M059J (cell line): ENCODE data around the gene NDST3. TPM values are rescaled to one million over a fixed set of nuclear protein-coding genes. Genes with fewer than 3 reads are reported as not detected.

ENCODE experiments used
- DNase-seq: peaks from one replicate; pipeline ENCODE4 v3.0.0-alpha.2; 2012; ENCODE audit warnings: low read depth
- total RNA-seq: library from RNA; depleted of rRNA; stranded (reverse); fragments of >200 nt; shearing (Covaris generic); gene quantifications from 2 replicates; pipeline ENCODE4 v1.2.3, GENCODE V29; 2014; rRNA removed

The NDST3 gene
- total RNA-seq, result 0.07 TPM in 1 of 2 replicates, not detected in the other

DNA sequence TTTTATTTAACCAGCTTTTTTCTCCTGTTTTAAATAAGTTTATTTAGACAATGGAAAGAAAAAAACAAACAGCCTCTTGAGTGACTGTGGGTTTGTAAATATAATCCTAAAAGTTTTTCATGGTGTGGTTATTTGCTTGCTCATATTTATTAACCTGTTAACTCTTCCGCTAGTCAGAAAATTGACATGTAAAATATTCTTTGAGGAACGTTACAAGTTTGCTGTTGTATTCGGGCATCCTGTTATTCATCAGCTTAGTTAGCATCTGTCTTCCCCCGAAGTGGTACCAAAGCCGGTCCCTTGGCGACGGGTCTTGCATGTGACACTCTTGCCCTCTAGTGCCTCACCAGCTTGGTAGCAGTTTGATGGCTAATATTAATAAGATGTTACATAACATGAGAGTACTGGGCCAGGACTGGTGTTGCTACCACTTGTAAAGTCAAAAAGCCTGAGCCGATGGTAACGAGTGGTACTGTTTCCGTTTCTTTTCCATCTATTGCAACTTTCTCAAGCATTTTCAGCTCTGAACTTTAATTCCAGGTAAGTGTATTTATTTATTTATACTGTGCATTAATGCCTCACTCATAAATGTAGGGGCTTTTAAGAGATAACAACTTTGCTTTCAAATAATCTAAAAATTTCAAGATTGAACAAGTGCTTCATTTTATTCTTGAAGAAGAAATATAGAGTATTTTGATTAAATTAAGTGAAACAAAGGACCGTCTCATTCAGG is at the start of gene NDST3:
TSS of gene NDST3 (plus strand) at position 434 of the 733 bp plus-strand sequence. CDS start 19,425 bp downstream, outside the sequence.
- DNase-seq, result peak; percentile 63

DNA sequence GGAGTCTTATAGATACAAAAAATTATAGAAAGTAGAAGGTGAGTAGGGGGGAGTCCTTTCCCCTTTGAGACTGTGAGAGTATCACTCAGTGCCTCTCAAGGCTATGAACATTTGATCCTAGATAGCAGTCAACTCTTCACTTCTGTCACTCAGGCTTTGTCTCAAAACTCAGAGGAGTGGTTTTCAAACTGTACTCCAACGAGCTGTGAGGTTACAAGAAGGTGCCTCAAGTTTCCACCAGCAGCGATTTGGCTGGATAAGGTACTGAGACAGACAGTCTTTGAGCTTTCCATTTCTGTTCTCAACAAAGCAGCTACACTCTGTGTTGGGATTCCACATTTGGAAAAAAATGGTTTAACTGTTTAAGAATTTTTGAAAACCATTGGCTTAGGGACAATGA is 48.0 kb upstream of the NDST3 start:
- DNase-seq, result no peak

DNA sequence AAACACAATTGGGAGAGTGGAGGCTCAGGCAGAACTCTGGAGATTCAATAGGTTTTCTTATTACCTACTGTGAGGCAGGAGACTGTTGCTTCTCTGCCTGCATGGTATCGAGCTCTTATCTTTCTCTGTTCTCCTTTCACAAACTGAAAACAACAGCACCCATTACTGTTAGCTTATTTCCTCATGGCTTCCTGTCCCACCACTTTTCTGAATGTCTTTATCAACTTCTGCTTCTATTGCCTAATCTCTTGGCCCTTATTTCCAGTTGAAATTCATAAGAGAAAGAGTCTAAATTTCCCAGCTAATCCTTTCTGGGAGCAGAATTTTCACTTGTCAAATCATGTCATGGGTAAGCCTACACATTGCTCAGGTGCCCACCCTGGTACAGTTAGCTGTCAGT is 46.8 kb upstream of the NDST3 start:
- DNase-seq, result no peak

DNA sequence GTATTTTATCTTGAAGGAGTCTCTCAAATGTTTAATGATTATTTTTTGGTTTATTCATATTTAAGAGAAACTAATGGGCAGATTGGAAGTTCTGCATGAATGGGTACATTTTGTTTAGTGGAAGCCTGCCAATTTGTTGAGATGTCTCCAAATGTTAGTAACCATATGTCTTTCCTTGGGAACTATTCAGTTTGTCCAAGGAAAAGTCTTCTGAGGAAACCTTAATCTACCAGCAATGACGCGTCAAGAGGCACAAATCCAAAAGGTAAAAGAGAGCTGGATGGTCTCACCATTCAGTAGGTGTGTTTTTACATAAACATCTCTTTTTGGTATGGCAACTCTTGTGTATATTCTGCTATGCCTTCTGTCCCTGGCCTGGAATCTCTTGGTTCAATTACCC is 37.4 kb upstream of the NDST3 start:
- DNase-seq, result no peak

DNA sequence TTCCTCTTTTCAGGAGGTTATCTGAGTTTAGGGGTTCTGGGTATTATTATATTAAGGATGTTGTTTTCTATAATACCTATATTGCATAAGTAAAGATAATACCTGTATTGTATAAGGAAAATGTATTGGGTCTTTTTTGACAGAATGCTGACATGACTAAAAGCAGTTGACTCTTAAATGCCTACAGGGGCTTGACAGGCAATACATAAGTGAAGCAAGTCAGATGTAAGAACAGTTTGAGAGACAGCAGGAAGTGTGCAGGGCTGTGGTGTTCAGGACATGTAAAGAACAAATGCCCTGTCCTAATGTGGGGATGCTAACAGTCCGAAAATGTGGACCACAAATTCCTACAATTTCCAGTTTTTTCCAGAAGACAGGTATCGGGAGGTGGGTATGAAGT is 30.2 kb upstream of the NDST3 start:
- DNase-seq, result no peak

DNA sequence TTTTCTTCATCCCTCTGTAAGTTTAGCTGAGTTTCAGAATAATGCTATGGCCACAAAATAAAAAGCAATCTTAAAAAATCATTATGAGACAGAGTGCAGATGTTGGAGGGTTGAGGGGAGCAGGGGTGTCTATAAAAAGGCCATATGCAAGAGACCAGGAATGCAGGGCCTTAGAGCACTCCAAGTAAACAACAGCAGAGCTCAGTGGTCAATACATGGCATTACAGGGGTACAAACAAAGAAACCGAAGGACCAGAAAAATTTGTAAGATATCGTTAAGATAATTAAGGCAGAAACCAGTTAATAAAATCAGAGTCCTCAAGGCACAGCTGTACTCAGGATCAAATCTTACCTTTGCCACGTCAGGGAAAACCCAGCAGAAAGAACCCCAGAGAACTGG is 28.4 kb upstream of the NDST3 start:
- DNase-seq, result no peak

DNA sequence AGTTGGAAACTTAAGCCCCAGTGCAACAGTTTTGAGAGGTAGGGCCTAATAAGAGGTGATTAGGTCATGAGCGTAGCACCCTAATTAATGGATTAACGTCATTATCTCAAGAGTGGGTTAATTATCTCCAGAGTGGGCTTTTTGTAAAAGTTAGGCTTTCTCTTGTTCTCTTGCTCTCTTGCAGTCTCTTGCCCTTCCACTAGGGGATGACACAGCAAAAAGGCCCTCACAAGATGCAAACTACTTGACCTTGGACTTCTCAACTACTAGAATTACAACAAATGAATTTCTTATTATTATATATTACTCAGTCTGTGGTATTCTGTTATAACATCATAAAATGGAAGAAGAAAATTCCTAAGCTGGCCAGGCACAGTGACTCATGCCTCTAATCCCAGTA is 22.1 kb upstream of the NDST3 start:
- peak; percentile 31 for DNase-seq

DNA sequence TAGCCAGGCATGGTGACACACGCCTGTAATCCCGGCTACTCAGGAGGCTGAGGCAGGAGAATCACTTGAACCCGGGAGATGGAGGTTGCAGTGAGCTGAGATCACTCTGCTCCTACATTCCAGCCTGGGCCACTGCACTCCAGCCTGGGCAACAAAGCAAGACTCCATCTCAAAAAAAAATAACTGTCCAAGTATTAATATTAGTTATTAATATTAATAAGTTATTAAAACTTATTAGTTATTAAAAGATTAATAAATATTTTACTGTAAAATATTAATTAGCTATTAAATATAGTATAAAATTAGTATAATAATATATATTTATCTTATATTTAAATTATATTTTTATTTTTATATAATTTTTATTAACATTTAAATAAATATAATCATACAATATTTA is 19.5 kb upstream of the NDST3 start:
- DNase-seq, result no peak

DNA sequence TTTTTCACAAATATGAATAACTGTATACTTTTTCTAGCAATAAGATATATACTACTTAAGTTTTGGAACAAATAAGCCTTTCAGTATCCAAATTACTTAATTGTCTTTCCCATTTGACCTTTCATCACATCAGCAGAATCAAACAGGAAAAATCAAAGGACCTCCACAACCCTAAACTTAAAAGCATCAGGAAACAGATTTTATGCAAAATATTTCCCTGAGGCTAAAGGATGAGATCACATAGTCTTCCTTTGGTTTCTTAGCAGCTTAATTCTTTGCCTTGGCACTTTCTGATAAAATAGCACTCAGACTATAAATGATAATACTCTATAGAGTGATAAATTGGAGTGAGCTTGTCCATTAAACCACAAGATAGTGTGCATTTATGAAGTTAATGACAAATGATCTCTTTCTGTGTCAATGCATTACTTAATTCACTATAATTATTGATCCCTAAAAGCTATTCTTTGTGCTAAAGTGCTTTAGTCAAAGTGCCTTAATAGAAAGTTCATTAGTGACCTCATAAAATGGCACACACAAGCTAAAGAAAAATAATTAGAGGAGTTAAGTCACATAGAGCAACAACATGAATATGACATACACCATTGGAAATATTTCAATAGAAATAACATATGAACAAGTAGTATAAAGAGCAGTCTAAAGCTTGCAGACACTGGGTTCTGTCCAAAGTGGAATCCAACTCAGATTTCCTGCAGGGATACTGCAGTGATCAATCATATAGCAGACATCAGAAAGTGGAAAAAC is 15.7 kb upstream of the NDST3 start:
- DNase-seq, result no peak

DNA sequence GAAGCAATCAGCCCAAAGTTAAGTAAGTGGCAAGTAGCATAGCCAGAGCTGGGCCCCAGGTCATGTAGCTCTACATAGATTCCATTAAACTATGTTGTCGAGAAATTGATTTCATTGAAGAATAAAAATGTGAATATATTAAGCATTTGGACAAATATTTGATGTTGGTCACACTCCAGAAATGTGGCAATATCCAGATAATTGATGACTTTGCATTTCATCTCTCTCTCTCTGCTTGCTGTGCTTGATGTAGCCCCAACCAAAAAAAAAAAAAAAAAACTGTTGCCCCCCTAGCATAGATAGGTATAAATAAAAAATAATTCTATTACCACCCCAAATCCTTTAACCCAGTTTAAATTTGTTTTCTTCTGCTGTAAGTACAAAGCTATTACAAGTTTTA is 7.5 kb upstream of the NDST3 start:
- no peak for DNase-seq

DNA sequence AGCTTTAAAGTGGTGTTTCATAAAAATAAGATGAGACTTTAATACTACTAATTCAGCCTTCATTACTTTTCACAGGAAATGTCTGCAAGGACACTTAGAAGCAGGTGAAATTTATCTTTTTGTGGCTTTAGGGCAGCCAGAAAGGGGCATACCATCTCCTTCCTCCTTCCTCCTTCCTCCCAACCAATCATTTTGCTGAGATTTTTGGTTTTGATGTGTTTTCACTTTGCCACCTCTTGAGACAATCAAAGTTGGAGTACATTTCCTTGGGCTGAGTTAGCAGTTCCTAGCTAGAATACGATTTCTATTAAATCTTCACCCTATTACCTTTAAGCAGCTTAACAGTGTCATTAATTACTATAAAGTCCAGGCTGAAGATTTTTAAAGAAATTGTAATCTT is 5.1 kb upstream of the NDST3 start:
- DNase-seq, result no peak

DNA sequence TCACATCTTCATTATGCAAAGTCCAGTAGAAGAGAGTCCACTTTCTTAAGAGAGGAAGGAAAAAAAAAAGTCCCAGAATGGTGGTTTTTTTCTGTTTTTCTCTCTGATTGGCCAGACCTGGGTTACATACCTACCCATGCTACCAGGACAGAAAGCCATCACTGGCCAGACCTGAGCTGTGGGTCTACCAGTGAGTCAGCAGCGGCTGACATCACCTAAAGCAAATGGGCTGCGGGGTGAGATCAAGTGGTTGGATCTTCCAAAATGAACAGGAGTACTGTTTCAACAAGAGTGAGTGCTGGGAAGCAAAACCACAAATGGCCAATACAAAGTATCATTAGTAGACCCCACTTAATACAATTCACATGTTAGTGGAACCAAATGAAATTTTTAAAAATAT is 1.6 kb upstream of the NDST3 start:
- peak; percentile 43 for DNase-seq

DNA sequence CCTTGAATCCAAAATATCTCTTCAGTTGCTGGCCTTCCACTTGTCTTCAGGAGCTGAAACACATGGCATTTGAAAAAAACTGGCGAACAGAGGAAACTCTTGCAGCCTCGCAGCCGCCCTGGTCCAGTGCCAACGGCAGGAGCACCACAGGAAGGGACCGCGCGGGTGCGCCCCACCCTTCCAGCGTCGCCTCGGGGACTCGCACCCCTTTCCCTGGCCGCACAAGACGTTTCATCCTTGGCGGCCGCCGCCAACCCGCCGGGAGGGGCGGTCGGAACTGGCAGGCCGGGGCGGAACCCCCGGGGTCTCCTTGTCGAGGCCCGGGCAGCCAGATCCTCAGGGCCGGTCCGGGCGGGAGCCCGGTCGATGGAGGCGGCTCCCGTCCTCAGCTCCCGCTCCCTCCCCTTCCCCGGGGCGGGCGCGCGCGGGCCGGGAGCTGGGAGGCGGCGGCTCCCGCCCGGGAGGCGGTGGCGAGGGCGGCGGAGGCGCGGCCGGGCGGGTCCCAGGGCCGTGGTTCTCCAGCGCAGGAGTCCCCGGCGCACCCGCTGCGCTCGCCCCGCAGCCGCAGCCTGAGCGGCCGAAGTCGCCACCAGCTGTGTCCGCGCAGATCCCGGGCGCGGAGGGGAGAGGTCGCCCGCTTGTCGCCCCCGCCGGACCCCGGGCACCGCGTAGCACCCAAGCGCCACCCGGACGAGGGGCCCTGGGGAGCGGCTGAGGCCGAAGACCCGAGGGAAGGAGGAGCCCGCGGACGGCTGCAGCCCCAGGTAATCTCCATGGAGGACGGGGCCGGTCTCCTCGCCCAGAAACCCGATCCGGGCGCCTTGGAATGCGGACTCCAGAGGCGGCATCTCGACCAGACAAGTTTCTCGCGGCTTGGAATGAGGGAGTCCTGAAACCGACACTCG is 886 bp upstream of the NDST3 start:
- DNase-seq, result peak; percentile 37

DNA sequence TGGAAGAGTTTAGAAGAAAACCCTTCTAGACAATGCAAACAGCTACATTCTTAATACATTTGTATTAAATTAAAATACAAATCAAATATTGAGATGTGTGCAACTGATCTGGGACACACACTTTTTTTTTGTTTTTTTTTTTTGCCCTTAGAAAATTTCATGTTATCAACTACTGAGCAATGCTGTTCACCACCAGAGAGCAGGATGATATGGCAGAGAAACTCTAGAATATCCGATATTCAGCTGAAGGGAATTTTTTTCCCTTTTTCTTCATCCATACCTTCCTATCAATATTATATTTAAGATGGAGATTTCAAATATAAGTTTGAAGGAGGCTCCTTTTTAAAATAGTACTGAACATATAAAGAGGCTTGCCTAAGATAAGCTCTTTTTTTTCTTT is 1.0 kb downstream of the NDST3 start:
- no peak for DNase-seq

DNA sequence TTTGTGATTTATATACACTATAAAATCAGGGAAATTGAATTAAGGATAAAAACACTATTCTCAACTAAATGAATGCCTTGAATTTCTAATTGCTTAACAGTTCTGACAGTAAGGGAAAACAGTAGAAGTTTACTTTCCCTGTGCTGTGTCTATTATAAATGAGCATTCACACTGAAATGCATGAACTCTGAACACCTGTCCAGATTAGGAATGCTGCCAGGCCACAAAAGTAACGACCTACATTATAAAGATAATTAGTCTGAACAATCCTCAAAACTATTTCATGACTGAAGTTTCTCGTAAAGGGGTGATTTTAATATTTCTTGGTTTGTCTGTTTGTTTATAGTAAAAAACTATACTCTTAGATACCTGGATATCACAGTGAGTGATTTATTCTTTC is 2.0 kb downstream of the NDST3 start:
- no peak for DNase-seq

DNA sequence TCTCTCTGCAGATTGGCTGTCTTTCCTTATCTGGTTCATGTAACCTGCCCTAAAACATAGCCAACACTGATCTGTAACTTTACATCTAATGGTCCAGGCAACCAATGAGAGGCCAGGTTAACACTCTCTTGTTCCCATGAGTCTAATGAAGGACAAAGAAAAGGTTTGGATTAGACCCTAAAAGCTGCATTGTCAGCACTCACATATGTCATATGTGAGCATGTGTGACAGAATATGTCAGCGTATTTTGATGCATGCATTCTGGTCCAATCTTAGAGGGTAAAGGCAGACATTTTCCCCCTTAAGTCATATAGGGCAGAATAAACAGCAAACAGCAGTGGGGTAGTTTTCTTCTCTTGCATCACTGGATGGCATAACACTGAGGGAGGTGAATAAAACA is 3.7 kb downstream of the NDST3 start:
- no peak for DNase-seq

DNA sequence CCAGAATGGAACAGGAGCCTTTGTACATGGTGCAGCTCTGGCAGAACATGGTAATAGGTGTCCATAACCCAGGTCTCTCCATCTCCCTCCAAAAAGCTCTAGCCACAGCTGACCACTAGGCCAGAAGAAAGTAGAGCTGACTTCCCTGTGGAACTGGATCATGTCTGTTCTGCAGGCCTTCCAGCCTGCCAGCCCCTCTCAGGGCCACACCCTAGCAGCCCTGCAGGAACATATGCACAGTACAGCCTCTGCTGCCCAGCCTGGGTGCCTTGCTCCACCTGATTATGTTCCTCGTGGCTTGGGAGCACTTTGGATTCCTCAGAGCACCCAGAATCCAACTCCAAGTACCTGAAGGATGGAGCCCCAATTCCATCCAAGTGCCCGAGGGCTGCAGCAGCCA is 12.0 kb downstream of the NDST3 start:
- no peak for DNase-seq

DNA sequence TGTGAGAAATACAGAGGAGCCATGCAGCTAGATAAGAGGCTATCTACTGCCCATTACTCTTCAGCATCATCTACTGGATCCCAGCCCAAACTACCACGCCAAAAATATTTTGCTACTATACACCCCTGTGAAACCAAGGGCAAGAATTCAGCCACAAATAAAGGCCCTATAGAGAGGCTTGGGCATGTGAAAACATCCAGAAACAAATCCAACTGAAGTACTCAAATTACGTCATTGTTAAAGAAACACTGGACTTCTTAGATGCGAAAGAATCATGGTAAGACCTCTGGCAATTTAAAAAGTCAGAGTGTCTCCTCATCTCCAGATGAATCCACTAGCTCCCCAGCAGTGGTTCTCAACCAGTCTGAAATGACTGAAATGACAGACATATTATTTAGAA is 12.8 kb downstream of the NDST3 start:
- no peak for DNase-seq

DNA sequence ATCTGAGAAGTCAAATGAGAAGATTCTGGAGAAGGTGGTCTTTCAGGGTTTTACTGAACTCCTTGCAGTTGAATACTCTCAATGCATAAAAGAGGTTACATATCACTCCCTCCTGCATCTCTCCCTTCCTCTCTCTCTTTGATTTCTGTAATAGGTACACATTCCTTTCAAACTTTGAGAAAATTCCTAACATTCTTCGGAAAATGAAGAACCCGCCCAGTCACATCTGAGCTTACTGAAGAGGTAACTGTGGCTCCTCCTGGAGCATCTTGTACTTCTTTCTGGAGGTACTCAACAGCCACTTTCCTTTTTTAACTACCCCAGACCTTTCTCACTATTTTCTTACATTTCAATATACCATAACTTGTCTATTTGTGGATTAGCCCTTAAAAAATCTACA is 24.7 kb downstream of the NDST3 start:
- DNase-seq, result no peak

DNA sequence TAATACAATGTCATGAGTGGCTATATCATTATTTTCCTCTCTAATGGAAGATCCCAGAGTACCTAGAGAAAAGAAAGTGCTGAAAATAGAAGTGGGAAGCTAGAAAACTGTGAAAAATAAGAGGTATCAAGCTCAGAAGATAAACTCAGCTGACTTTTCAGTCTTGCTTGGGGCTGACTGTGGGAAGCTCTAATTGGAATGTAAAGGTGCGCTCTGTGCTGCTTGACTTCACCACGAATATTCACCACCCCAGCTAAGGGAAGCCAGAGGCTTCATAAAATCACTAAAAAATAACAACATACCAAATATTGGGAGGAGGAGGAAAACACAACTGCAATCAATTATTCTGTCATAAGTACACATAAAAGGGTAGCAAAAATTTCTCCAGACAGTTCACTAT is 25.1 kb downstream of the NDST3 start:
- DNase-seq, result no peak

DNA sequence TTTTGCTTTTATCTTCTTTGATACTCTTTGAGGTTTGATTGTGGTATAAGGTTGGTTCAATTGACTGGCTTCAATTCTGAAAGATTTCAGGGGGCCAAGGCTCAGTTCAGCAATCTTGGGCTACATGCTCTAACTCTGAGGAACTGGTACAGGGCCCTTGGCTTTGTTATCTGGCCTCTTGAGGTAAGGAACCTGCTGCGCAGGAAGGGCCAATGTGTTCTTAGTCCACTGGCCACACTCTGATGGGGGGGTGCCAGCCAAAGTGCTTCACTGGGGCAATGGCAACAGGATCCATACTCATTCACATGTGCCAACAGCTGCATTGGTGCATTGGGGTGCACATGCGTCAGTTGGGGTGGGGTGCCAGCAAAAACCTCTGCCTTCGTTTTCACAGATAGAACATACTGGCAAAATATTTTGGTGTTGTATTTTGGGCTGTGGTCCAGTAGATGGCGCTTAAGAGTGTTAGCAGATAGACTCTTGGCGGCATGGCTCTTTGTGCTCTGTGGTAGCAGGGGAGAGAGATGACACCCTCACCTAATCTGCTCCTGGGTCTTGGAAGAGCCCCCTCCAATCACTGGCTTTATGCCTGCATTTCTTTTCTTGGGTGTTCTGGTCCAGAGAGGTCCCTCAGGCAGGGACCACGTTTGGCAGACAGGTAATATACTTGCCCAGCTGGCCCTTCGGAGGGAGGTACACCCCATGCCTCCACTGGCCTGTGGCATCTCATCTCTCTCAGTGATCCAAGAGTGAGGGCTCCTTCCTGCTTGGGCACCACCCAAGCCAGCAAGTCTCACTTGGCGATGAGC is 42.9 kb downstream of the NDST3 start:
- DNase-seq, result peak; percentile 34

DNA sequence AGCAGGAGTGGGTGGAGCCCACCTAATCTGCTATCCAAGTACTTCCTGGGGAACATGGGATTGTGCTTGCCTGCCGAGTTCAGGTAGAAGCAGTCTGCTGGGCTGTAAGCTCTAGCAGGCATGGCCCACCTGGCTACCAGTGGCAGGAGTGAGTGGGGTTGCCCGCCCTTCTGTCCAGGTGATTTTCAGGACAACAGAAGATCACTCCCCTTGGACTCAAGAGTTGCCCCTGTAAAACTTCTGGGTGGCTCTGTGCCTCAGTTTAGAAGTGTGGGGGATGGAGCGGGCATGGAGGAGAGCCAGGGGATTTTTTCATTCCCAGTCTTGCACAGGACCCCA is 43.5 kb downstream of the NDST3 start:
- DNase-seq, result no peak
